Measurements from ENCODE around the gene SH3TC1.

- no peak for TF ChIP-seq CTCF (IDR thresholded peaks at IDR 0.05)
- TF ChIP-seq POLR2A (IDR thresholded peaks at IDR 0.05) = no peak
Measured at GRCh38 chr4:8284391-8284790, 85.3 kb downstream of the SH3TC1 start.
